H1 (cell line): ENCODE data around the gene ASF1A. TPM values are rescaled to one million over a fixed set of nuclear protein-coding genes. Genes with fewer than 3 reads are reported as not detected.

Source experiments
- CTCF ChIA-PET: fragments of 300-600 bp; sonication (Branson Sonifier 250); formaldehyde crosslinking; loops from one replicate; lab custom pipeline; 2021; ENCODE audit not compliant: partially characterized antibody; lab: Charles Lee
- POLR2A ChIA-PET: fragments of 300-600 bp; sonication (Branson Sonifier 250); formaldehyde crosslinking; loops from one replicate; lab custom pipeline; 2021; ENCODE audit warnings: inconsistent platforms; ENCODE audit not compliant: partially characterized antibody; lab: Charles Lee
- DNase-seq, 2 experiments: peaks; one replicate each; pipeline versions ENCODE4 v3.0.0 to v3.0.0-alpha.2; 2010 to 2022; ENCODE audit warnings: low spot score in 2 of 2, low read depth in 1 of 2, mixed read lengths in 1 of 2
- FAIRE-seq: peaks from 2 replicates; lab custom pipeline; 2011; peaks lifted over from hg19 to GRCh38; lab: Jason Lieb, UNC
- H2AFZ ChIP-seq: 2 replicates; pipeline ENCODE4 v1.8.1; 2012; ENCODE audit warnings: low read length, inconsistent platforms
- H2AK5ac ChIP-seq: 2 replicates; pipeline ENCODE4 v1.6.1; 2013; ENCODE audit warnings: low read depth, low read length
- H2BK120ac ChIP-seq: replicated peaks from 2 replicates; pipeline ENCODE3; 2013; ENCODE audit warnings: low read depth, low read length, inconsistent platforms
- H2BK12ac ChIP-seq: 2 replicates; pipeline ENCODE4 v1.6.1; 2013; ENCODE audit warnings: low read depth, low read length
- H2BK15ac ChIP-seq: 2 replicates; pipeline ENCODE4 v1.6.1; 2013; ENCODE audit warnings: low read length
- H2BK20ac ChIP-seq: 2 replicates; pipeline ENCODE4 v1.6.1; 2013; ENCODE audit warnings: low read length
- H2BK5ac ChIP-seq: 2 replicates; pipeline ENCODE4 v1.6.1; 2013; ENCODE audit warnings: low read depth, low read length
- H3K14ac ChIP-seq: 2 replicates; pipeline ENCODE4 v1.6.1; 2013; ENCODE audit warnings: inconsistent platforms; ENCODE audit not compliant: insufficient read length
- H3K18ac ChIP-seq: 2 replicates; pipeline ENCODE4 v1.6.1; 2013; ENCODE audit warnings: low read length; ENCODE audit errors: extremely low read depth
- H3K23ac ChIP-seq: 2 replicates; pipeline ENCODE4 v1.6.1; 2013; ENCODE audit warnings: inconsistent platforms; ENCODE audit not compliant: insufficient read length
- H3K23me2 ChIP-seq: 2 replicates; pipeline ENCODE4 v1.6.1; 2013; ENCODE audit warnings: low read depth, low read length
- H3K27ac ChIP-seq: 2 replicates; pipeline ENCODE4 v1.6.1; 2011; ENCODE audit warnings: low read depth, low read length, inconsistent platforms
- H3K27me3 ChIP-seq, 4 experiments: replicated peaks in 1 of 4; 1 replicate in 1 of 4; 2 replicates in 3 of 4; pipeline versions ENCODE4 v1.6.1 to v1.8.1; 2011 to 2013; ENCODE audit warnings: low read length in 3 of 4, mild to moderate bottlenecking in 3 of 4, inconsistent platforms in 2 of 4, mixed read lengths in 2 of 4, moderate library complexity in 1 of 4; ENCODE audit not compliant: control insufficient read depth in 3 of 4, insufficient read depth in 3 of 4; ENCODE audit errors: extremely low read depth in 1 of 4
- H3K36me3 ChIP-seq, 4 experiments: 2 replicates each; pipeline versions ENCODE4 v1.6.1 to v1.8.1; 2011 to 2013; ENCODE audit warnings: mild to moderate bottlenecking in 4 of 4, low read length in 3 of 4, moderate library complexity in 2 of 4, control low read depth in 1 of 4, inconsistent platforms in 1 of 4; ENCODE audit not compliant: insufficient read depth in 4 of 4, control insufficient read depth in 2 of 4
- H3K4ac ChIP-seq: replicated peaks from 2 replicates; pipeline ENCODE3; 2013; ENCODE audit warnings: low read length, low read depth, mixed read lengths, inconsistent platforms; ENCODE audit not compliant: insufficient read length
- H3K4me1 ChIP-seq, 4 experiments: replicated peaks in 1 of 4; 1 replicate in 1 of 4; 2 replicates in 3 of 4; pipeline versions ENCODE4 v1.6.1 to v1.8.1; 2011 to 2013; ENCODE audit warnings: low read length in 3 of 4, inconsistent platforms in 2 of 4, mixed read lengths in 1 of 4; ENCODE audit not compliant: insufficient read depth in 4 of 4, control insufficient read depth in 3 of 4
- H3K4me2 ChIP-seq, 2 experiments: 2 replicates each; pipeline versions ENCODE4 v1.6.1 to v1.8.1; 2011 to 2013; ENCODE audit warnings: low read depth in 2 of 2, low read length in 2 of 2, control low read depth in 1 of 2, inconsistent platforms in 1 of 2, mild to moderate bottlenecking in 1 of 2; ENCODE audit not compliant: insufficient read depth in 1 of 2
- H3K4me3 ChIP-seq, 4 experiments: fragments of 200-600, 300-600 bp in 1 of 4; sonication (generic), shearing (Covaris generic), sonication (Bioruptor Twin) in 1 of 4; 2 replicates each; pipeline versions ENCODE4 v1.5.1 to v1.8.1; 2011 to 2016; ENCODE audit warnings: low read length in 4 of 4, low read depth in 3 of 4, control low read depth in 2 of 4, inconsistent platforms in 2 of 4, mild to moderate bottlenecking in 2 of 4, mixed read lengths in 1 of 4, moderate library complexity in 1 of 4; ENCODE audit not compliant: insufficient read depth in 2 of 4; ENCODE audit errors: extremely low read depth in 1 of 4
- H3K56ac ChIP-seq: replicated peaks from 2 replicates; pipeline ENCODE3; 2013; ENCODE audit warnings: low read depth, mild to moderate bottlenecking, mixed read lengths, low read length, inconsistent platforms; ENCODE audit not compliant: insufficient read length
- H3K79me1 ChIP-seq: 2 replicates; pipeline ENCODE4 v1.6.1; 2013; ENCODE audit warnings: low read depth, low read length, control low read depth
- H3K79me2 ChIP-seq, 2 experiments: 2 replicates each; pipeline versions ENCODE4 v1.6.1 to v1.8.1; 2012 to 2013; ENCODE audit warnings: low read length in 2 of 2, mild to moderate bottlenecking in 2 of 2, inconsistent platforms in 1 of 2; ENCODE audit not compliant: insufficient read depth in 2 of 2, control insufficient read depth in 1 of 2
- H3K9ac ChIP-seq, 4 experiments: replicated peaks in 1 of 4; 1 replicate in 1 of 4; 2 replicates in 3 of 4; pipeline versions ENCODE4 v1.6.1 to v1.8.1; 2011 to 2013; ENCODE audit warnings: low read depth in 3 of 4, low read length in 3 of 4, control low read depth in 2 of 4, mild to moderate bottlenecking in 2 of 4, moderate library complexity in 2 of 4, inconsistent platforms in 1 of 4; ENCODE audit errors: extremely low read depth in 1 of 4
- H3K9me3 ChIP-seq, 2 experiments: 2 replicates each; pipeline versions ENCODE4 v1.6.1 to v1.8.1; 2012 to 2013; ENCODE audit warnings: mild to moderate bottlenecking in 2 of 2, moderate library complexity in 2 of 2, control low read depth in 1 of 2, inconsistent platforms in 1 of 2, low read depth in 1 of 2, low read length in 1 of 2, mixed read lengths in 1 of 2; ENCODE audit not compliant: insufficient read depth in 2 of 2
- H4K20me1 ChIP-seq, 2 experiments: replicated peaks in 1 of 2; 2 replicates each; pipeline versions ENCODE3 to v1.8.1; 2011 to 2013; ENCODE audit warnings: inconsistent platforms in 2 of 2, low read length in 2 of 2, mild to moderate bottlenecking in 1 of 2; ENCODE audit not compliant: insufficient read depth in 2 of 2, control insufficient read depth in 1 of 2
- H4K5ac ChIP-seq: 2 replicates; pipeline ENCODE4 v1.6.1; 2013; ENCODE audit warnings: low read length, low read depth, mixed read lengths, inconsistent platforms; ENCODE audit not compliant: insufficient read length
- H4K8ac ChIP-seq: 2 replicates; pipeline ENCODE4 v1.8.0; 2013; ENCODE audit warnings: mild to moderate bottlenecking, moderate library complexity, low read length, inconsistent platforms; ENCODE audit not compliant: insufficient read depth; ENCODE audit errors: extremely low read depth
- H4K91ac ChIP-seq: replicated peaks from 2 replicates; pipeline ENCODE3; 2013; ENCODE audit warnings: low read length, mixed read lengths, inconsistent platforms; ENCODE audit not compliant: insufficient read length
- ASH2L ChIP-seq: fragments of 200-600, 300-600 bp; sonication (generic); IDR thresholded peaks from one replicate; pipeline ENCODE4 v1.7.1; 2017; ENCODE audit warnings: low read length
- CREB1 ChIP-seq: IDR thresholded peaks from 2 replicates; pipeline ENCODE4 v1.6.1; 2012; ENCODE audit warnings: inconsistent platforms
- POLR2AphosphoS5 ChIP-seq: IDR thresholded peaks from 2 replicates; pipeline ENCODE4 v1.6.1; 2011; ENCODE audit warnings: low read depth, low read length
- RBBP5 ChIP-seq: IDR thresholded peaks from 2 replicates; pipeline ENCODE4 v1.7.1; 2012; ENCODE audit warnings: low read depth, mild to moderate bottlenecking, inconsistent platforms, low read length, moderate library complexity, borderline replicate concordance
- SRF ChIP-seq: IDR thresholded peaks from 2 replicates; pipeline ENCODE4 v1.6.1; 2011; ENCODE audit warnings: mild to moderate bottlenecking, low read depth, low read length, moderate library complexity
- SUZ12 ChIP-seq: fragments of 200-600 bp; sonication (generic); IDR thresholded peaks from 2 replicates; pipeline ENCODE4 v1.6.1; 2012; ENCODE audit warnings: mild to moderate bottlenecking, inconsistent platforms, low read length, moderate library complexity, mixed read lengths
- polyA plus RNA-seq, 7 experiments: library from polyadenylated mRNA; depleted of rRNA in 3 of 7; stranded (reverse) in 5 of 7; unstranded in 2 of 7; fragments of >200 nt in 5 of 7; fragments of 200-250 nt in 2 of 7; gene quantifications; 1 replicate in 5 of 7; 2 replicates in 1 of 7; 4 replicates in 1 of 7; pipeline versions ENCODE4 v1.2.1 to v1.2.3, GENCODE V29; 2011 to 2013; ENCODE audit warnings: missing spikeins in 2 of 7, mixed read lengths in 2 of 7
- total RNA-seq: library from RNA; stranded (reverse); fragmentation: NEBNext Ultra II Directional; extraction: Animal tissue kit (Norgen Biotek cat#: 25700); gene quantifications from 2 replicates; pipeline ENCODE4 v1.2.1, GENCODE V29; 2021

The ASF1A gene
- total and polyA plus RNA-seq, 2 of the 8 experiments (the other 6 are each of a cell fraction or from before 2014, with no cell fraction given), result 11.4 to 50.2 TPM

DNA sequence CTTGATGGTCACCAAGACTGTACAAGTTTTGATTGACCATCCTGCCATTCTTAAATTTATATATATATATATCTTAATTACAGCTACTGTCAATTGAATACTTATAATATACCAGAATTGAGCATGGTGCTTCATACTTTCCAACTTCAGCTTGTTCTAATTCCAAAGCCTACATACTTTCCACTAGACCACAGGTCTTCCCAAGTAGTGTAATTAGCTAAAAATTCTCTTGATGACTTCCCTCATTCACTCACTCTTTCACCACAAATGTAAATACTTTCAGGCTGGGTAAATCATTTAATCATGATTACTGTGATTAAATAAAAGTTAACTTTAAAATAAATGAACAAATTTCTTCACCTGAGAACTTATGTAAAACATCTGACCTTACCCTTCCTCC lies 3.4 kb downstream of the ASF1A start:
- Histone ChIP-seq H3K27me3 (no peaks in the 10 kb centered on the region), H2AK5ac (no peak overlapping the region), H3K9ac (no peak overlapping the region), H2BK15ac (no peak overlapping the region), H3K27ac (no peak overlapping the region), H4K20me1 (peaks cover 0 to 9% of the 10 kb centered on the region in 2 experiments), H3K79me2 (peaks cover 9 to 80% of the 10 kb centered on the region in 2 experiments), H3K18ac (no peak overlapping the region), H2BK120ac (no peak overlapping the region), H2BK20ac (no peak overlapping the region), H3K79me1 (peaks cover 6% of the 10 kb centered on the region; the same call in 1 of the 2 replicates), H4K5ac (no peak overlapping the region), H2BK5ac (no peak overlapping the region), H4K8ac (no peak overlapping the region), H2AFZ (no peak overlapping the region), H3K23me2 (0 out of 2 replicates have a peak, but pooled peaks cover 3% of the 10 kb centered on the region), H3K23ac (no peak overlapping the region), H3K4me2 (no peak overlapping the region; a peak in 2 of 4 replicates), H3K56ac (no peak overlapping the region), H3K4me3 (no peak overlapping the region), H3K36me3 (peaks cover 0 to 31% (median 4%) of the 10 kb centered on the region in 4 experiments; a peak in 4 of 8 replicates), H3K4me1 (peaks cover 2 to 18% (median 6%) of the 10 kb centered on the region in 4 experiments; a peak in 6 of 7 replicates), H3K14ac (no peak overlapping the region), H4K91ac (no peak overlapping the region), H3K9me3 (no peaks in the 10 kb centered on the region), H3K4ac (no peak overlapping the region), H2BK12ac (no peak overlapping the region; the same call in 1 of the 2 replicates)
- CTCF ChIA-PET, result interaction anchor here (0.6 to 2.8 kb wide), 10 partner anchors 8 to 234 kb away, joined by 3 to 10 read pairs (median 6); no protein-coding TSS in a partner anchor
- FAIRE-seq (no peak), DNase-seq (no peak)
- POLR2A ChIA-PET, result interaction anchor here (0.6 to 1.6 kb wide), 3 partner anchors 14 to 26 kb away, joined by 3 to 4 read pairs (median 3); no protein-coding TSS in a partner anchor
- TF ChIP-seq SRF, result no peak
- no peak for TF ChIP-seq RBBP5
- no peak for TF ChIP-seq POLR2AphosphoS5
- no peak for TF ChIP-seq CREB1
- no peak for TF ChIP-seq SUZ12
- TF ChIP-seq ASH2L, result no peak
